ENCODE data around the gene RAMACL. TPM values are rescaled to one million over a fixed set of nuclear protein-coding genes. Genes with fewer than 3 reads are reported as not detected.
A peak's percentile ranks its signal among the peaks of the same experiment; 100 is the strongest.

Gene RAMACL
- total and polyA plus RNA-seq, 2 donors (not counting 1 experiment from before 2014, with no cell fraction given): 0.22 to 5.0 TPM

DNA sequence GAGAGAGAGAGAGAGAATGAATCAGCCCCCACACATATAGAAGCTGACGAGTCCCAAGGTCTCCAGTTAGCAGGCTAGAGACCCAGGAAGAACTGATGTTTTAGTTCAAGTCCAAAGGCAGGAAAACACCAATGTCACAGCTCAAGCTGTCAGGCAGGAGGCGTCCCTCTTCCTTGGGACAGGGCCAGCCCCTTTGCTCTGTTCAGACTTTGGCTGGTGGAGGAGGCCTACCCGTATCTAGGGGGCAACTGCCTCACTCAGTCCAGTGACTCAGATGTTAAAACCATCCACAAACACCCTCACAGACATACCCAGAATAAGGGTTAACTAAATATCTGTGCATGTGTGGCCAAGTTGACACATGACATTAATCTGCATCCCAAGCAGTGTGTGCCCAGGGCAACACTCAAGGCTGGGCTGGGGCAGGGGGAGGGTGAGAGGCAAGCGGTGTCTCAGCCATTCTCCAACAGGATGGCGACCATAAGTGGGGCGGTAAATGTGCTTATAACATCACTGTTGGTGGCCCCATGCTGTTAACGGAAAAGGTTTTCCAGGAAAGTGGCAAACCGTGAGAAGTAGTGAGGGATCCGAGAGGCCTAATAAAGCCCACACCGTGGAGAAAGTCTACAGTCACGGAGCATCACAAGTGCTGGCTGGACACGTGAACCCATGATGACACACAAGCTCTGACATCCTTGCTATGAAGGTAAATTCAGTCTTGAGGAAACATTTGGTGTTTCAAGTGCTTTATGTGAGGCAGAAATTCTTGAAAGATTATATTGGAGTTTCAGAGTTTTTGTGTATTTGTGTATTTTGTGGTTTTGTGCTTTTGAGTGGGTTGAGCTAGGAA is 28.1 kb downstream of the RAMACL start:
- Histone ChIP-seq H3K36me3 (ENCODE audit: control insufficient read depth, insufficient read depth, low read length) (no peaks in the 10 kb centered on the region), H3K27ac (ENCODE audit: insufficient read depth, low read length) (no peak overlapping the region), H3K9me3 (ENCODE audit: control insufficient read depth, insufficient read depth, low read depth, low read length) (no peaks in the 10 kb centered on the region), H3K9ac (ENCODE audit: insufficient read depth, low read length) (no peak overlapping the region), H4K20me1 (ENCODE audit: control insufficient read depth, extremely low read depth, insufficient read depth, low read length) (no peaks in the 10 kb centered on the region), H2AFZ (ENCODE audit: low read length) (no peak overlapping the region), H3K79me2 (ENCODE audit: control insufficient read depth, insufficient read depth, low read length) (peaks cover 4% of the 10 kb centered on the region), H3K27me3 (ENCODE audit: control insufficient read depth, insufficient read depth, low read length) (no peaks in the 10 kb centered on the region), H3K4me1 (ENCODE audit: control insufficient read depth, extremely low read depth, insufficient read depth, low read length) (peaks cover 19% of the 10 kb centered on the region), H3K4me3 (replicated peaks in 1 of 4; ENCODE audit: control extremely low read depth in 1 of 4, insufficient read depth in 1 of 4, low read depth in 3 of 4, low read length in 4 of 4) (no peak overlapping the region), H3K4me2 (ENCODE audit: extremely low read depth, insufficient read depth, low read length) (no peak overlapping the region)
- peak in 1 of 2 donors; percentile 79 for DNase-seq (ENCODE audit: low read depth in 2 of 2)
- TF ChIP-seq EZH2 (IDR thresholded peaks at IDR 0.05; ENCODE audit: low read length, missing control alignments): no peak
- TF ChIP-seq, protein P1, sequence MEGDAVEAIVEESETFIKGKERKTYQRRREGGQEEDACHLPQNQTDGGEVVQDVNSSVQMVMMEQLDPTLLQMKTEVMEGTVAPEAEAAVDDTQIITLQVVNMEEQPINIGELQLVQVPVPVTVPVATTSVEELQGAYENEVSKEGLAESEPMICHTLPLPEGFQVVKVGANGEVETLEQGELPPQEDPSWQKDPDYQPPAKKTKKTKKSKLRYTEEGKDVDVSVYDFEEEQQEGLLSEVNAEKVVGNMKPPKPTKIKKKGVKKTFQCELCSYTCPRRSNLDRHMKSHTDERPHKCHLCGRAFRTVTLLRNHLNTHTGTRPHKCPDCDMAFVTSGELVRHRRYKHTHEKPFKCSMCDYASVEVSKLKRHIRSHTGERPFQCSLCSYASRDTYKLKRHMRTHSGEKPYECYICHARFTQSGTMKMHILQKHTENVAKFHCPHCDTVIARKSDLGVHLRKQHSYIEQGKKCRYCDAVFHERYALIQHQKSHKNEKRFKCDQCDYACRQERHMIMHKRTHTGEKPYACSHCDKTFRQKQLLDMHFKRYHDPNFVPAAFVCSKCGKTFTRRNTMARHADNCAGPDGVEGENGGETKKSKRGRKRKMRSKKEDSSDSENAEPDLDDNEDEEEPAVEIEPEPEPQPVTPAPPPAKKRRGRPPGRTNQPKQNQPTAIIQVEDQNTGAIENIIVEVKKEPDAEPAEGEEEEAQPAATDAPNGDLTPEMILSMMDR (conservative IDR thresholded peaks at IDR 0.05 in 1 of 2, IDR thresholded peaks at IDR 0.05 in 1 of 2; ENCODE audit: low read depth in 1 of 2, low read length in 2 of 2): no peak

DNA sequence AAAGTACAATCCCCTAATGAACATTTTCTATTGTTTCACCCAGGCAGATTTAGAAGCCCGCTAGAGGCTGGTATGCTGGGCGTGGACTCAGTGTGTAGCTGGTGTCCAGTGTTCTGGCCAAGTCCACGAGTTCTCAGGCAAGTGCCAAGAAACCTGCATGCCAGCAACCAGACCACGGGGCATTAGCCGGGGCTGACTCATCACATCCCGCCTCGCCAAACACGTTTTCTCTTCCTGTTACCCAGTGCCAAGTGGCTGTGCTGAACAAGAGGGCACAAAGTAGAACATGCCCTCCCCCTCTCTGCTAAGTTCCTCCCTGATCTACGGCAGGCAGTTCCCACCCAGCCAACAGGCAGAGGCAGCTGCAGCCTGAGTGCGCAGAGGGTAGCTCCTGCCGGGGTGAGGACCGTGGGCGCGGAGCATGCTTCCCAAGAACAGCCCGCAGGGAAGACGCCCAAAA is 29.6 kb downstream of the RAMACL start:
- H3K4me3 ChIP-seq (replicated peaks in 1 of 4; ENCODE audit: control extremely low read depth in 1 of 4, insufficient read depth in 1 of 4, low read depth in 3 of 4, low read length in 4 of 4): no peak overlapping the region
- H3K4me1 ChIP-seq (ENCODE audit: control insufficient read depth, extremely low read depth, insufficient read depth, low read length): peaks cover 22% of the 10 kb centered on the region
- DNase-seq (ENCODE audit: low read depth in 2 of 2): peak; percentile 92 to 94
- no peaks in the 10 kb centered on the region for H3K27me3 ChIP-seq (ENCODE audit: control insufficient read depth, insufficient read depth, low read length)
- H3K27ac ChIP-seq (ENCODE audit: insufficient read depth, low read length): peak overlapping the region; percentile 11
- H3K9ac ChIP-seq (ENCODE audit: insufficient read depth, low read length): no peak overlapping the region
- H3K79me2 ChIP-seq (ENCODE audit: control insufficient read depth, insufficient read depth, low read length): peaks cover 5% of the 10 kb centered on the region
- H4K20me1 ChIP-seq (ENCODE audit: control insufficient read depth, extremely low read depth, insufficient read depth, low read length): no peaks in the 10 kb centered on the region
- H2AFZ ChIP-seq (ENCODE audit: low read length): no peak overlapping the region
- no peak for TF ChIP-seq EZH2 (IDR thresholded peaks at IDR 0.05; ENCODE audit: low read length, missing control alignments)
- TF ChIP-seq, protein P1 (conservative IDR thresholded peaks at IDR 0.05 in 1 of 2, IDR thresholded peaks at IDR 0.05 in 1 of 2; ENCODE audit: low read depth in 1 of 2, low read length in 2 of 2): no peak
- no peak overlapping the region for H3K4me2 ChIP-seq (ENCODE audit: extremely low read depth, insufficient read depth, low read length)
- no peaks in the 10 kb centered on the region for H3K36me3 ChIP-seq (ENCODE audit: control insufficient read depth, insufficient read depth, low read length)
- no peaks in the 10 kb centered on the region for H3K9me3 ChIP-seq (ENCODE audit: control insufficient read depth, insufficient read depth, low read depth, low read length)

DNA sequence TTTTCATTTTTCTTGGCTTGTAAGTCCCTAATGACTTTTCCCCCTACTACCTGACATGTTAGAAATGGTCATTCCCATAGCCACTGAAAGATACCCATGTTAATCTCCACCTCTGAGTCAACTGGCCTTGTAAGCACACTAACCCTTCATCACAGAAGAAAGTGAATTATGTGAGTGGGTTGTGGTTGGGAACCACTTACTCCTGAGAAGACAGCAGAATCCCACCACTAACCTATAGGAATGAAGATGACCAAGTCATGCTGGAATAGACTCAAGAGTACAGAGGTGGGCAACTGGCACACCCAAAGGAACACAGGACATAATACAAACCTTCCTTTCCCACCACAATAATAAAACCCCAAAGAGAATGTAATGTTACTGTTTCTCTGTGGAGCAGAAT is 30.1 kb downstream of the RAMACL start:
- no peak overlapping the region for H3K4me2 ChIP-seq (ENCODE audit: extremely low read depth, insufficient read depth, low read length)
- H2AFZ ChIP-seq (ENCODE audit: low read length): no peak overlapping the region
- H3K79me2 ChIP-seq (ENCODE audit: control insufficient read depth, insufficient read depth, low read length): peaks cover 8% of the 10 kb centered on the region
- no peaks in the 10 kb centered on the region for H3K36me3 ChIP-seq (ENCODE audit: control insufficient read depth, insufficient read depth, low read length)
- no peak for TF ChIP-seq EZH2 (IDR thresholded peaks at IDR 0.05; ENCODE audit: low read length, missing control alignments)
- TF ChIP-seq, protein P1 (conservative IDR thresholded peaks at IDR 0.05 in 1 of 2, IDR thresholded peaks at IDR 0.05 in 1 of 2; ENCODE audit: low read depth in 1 of 2, low read length in 2 of 2): no peak
- peak in 1 of 2 donors; percentile 74 for DNase-seq (ENCODE audit: low read depth in 2 of 2)
- no peaks in the 10 kb centered on the region for H4K20me1 ChIP-seq (ENCODE audit: control insufficient read depth, extremely low read depth, insufficient read depth, low read length)
- no peak overlapping the region for H3K27ac ChIP-seq (ENCODE audit: insufficient read depth, low read length)
- no peaks in the 10 kb centered on the region for H3K9me3 ChIP-seq (ENCODE audit: control insufficient read depth, insufficient read depth, low read depth, low read length)
- H3K4me3 ChIP-seq (replicated peaks in 1 of 4; ENCODE audit: control extremely low read depth in 1 of 4, insufficient read depth in 1 of 4, low read depth in 3 of 4, low read length in 4 of 4): no peak overlapping the region
- H3K4me1 ChIP-seq (ENCODE audit: control insufficient read depth, extremely low read depth, insufficient read depth, low read length): peaks cover 19% of the 10 kb centered on the region
- H3K9ac ChIP-seq (ENCODE audit: insufficient read depth, low read length): no peak overlapping the region
- no peaks in the 10 kb centered on the region for H3K27me3 ChIP-seq (ENCODE audit: control insufficient read depth, insufficient read depth, low read length)

Measured in fibroblast of lung (primary cell).